HG03159 (cell line): ENCODE results near the gene PIGZ.

Source experiments
- ATAC-seq: cut with Tn5 transposase; IDR thresholded peaks from one replicate; pipeline ENCODE4 v1.9.1; 2021; ENCODE audit warnings: mild to moderate bottlenecking, moderate library complexity; ENCODE audit not compliant: unreplicated experiment

PIGZ gene

DNA sequence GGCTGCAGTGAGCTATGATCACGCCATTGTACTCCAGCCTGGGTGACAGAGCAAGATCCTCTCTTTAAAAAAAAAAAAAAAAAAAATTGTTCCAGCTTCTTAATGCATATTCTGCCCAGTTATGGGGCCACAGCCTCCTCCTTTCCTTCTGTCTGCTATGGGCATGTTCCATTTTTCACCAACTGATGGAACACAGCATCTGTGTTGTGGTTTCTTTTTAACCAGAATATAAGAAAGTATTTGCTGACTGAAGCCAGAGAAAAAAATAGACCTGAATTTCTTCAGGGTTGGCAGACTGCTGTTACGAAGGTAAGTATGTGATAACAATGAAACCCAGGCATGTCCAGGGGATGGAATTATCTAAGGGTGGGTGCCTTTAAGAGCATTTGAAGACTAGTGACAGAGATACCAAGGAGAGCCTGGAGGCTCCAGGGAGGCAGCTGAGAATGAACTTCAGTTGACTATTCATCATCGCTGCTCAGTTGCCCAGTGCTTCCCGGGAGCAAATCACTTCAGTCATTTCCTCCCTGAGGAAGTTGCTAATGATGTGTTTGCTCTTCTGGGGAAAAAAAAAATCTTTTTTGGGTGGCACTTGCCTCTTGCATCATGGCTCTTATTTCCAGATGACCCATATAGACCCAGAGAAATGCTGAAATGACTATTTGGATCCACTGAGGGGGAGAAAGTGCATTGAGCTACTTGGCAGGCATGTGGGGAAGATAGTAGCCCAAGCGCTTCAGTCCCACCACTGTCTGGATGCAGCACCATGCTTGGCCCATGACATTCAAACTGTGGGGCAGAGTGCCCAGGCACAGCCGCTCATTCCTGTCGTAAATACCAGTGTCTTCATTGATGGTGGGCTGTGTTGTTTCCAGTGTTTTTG lies 40.8 kb downstream of the PIGZ start:
- ATAC-seq: no peak

DNA sequence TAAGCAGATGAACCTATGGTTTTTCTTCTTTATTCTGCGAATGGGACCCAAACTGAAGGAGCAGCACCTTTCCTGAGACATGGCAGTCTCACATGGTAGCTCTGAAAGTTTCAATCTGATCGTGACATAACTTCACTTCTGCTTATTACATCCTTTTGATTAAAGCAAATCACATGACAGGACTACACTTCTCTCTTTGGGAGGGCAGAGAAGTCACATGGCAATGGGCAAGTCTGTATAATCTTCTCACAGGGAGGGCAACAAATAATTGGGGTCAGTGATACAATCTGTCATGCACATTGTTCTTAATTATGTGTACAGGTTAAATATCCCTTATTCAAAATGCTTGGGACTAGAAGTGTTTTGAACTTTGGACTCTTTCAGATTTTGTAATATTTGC lies 47.9 kb downstream of the PIGZ start:
- ATAC-seq: no peak

DNA sequence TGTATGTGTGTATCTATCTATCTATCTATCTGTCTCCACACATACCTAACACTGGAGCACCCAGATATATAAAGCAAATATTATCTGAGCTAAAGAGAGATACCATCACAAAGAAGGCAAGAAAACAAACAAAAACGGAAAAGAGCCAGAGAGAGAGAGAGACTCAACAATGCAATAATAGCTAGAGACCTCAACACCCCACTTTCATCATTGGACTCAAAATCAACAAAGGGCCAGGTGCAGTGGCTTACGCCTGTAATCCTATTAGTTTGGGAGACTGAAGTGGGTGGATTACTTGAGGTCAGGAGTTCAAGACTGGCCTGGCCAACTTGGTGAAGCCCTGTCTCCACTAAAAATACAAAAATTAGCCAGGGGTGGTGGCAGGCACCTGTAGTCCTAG lies 49.7 kb downstream of the PIGZ start:
- no peak for ATAC-seq

DNA sequence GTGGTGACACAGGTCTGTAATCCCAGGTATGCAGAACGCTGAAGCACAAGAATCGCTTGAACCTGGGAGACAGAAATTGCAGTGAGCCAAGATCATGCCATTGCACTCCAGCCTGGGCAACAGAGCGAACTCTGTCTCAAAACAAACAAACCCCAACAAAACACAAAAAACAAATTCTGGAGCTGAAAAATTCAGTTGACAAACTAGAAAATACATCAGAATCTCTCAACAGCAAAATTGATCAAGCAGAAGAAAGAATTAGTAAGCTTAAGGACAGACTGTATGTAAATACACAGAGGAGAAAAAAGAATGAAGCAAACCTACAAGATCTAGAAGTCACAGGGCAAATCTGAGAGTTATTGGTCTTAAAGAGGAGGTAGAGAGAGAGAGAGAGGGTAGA lies 51.6 kb downstream of the PIGZ start:
- no peak for ATAC-seq

DNA sequence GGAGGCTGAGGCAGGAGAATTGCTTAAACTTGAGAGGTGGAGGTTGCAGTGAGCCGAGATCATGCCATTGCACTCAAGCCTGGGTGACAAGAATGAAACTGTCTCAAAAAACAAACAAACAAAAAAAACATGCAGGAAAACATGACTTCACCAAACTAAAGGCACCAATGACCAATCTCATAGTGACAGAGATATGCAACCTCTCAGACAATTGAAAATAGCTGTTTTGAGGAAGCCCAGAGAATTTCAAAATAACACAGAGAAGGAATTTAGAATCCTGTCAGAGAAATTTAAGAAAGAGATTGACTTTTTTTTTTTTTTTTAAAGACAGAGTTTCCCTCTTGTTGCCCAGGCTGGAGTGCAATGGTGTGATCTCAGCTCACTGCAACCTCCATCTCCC lies 52.4 kb downstream of the PIGZ start:
- no peak for ATAC-seq

DNA sequence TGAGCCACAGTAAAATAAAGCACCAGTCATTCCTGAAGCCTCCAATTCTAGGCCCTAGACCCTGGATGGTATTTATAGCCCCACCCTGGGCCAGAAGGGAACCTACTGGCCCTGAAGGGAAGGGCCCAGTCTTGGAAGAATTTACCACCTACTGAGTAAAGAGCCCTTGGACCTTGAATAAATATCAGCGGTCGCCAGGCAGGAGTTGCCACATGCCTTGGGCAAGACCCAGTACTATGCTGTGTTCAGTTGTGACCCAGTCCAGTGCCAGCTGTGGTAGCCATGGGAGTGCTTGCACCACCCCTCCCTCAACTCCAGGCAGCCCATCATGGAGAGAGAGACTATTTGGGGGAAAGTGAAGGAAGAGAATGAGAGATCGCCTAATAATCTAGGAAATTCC lies 53.3 kb downstream of the PIGZ start:
- ATAC-seq: no peak

DNA sequence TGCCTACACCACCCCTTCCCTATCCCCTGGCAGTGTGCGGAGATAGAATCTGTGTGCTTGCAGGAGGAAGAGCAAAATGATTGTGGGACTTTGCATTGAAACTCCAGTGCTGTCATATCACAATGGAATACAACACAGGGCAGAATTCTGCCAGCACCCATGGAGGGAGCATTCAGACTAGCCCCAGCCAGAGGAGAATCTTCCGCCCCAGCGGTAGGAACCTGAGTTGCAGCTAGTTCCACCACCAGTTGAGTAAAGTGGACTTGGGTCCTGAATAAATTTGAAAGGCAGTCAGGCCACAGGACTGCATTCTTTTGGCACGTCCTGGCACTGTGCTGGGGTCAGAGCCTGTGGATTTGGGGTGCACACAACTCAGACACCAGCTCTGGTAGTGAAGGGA lies 53.8 kb downstream of the PIGZ start:
- ATAC-seq: no peak

DNA sequence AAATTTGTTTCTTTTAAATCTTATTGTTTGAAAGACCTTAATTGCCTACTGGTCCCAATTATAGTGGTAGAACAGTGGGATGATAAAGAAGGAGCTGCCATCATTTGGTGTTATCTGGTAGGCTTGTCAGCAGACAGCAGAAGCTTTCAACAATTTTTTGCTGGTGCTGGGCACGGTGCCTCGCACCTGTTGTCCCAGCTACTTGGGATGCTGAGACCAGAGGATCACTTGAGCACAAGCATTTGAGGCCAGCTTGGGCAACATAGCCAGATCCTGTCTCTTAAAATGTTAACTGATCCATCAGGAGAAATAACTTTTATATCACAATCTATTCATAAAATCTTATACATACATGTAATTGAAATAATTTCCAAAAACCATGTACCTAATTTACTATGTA lies 64.9 kb downstream of the PIGZ start:
- ATAC-seq: no peak

DNA sequence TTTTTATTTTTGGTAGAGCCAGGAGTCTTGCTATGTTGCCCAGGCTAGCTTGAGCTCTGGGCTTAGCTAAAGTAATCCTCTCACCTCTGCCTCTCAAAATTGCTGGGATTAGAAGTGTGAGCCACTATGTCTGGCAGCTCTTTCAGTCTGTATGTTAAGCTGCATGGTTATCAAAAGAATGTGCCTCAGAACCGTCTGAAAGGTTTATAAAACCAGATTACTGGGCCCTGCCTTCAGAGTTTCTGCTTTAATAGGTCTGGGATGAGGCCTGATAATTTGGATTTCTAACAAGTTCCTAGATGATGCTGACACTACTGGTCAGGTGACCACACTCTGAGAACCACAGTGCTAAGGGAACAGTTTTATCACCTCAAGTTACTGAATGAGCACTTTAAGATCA lies 66.3 kb downstream of the PIGZ start:
- ATAC-seq: no peak

DNA sequence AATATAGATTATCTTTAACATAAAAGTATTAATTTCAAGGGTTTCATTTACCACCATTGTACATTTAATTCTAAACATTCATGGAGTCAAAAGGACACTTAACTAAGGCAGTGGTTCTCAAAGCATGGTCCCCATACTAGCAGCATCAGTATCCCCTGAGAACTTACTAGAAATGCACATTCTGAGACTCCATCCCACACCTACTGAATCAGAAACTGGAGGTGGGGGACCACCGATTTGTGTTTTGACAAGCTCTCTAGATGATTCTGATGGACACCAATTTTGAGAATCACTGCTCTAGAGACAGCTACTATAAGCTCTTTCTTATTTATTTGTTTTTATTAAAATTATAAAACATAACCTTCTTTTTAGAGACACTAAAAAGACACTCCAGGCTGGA lies 66.9 kb downstream of the PIGZ start:
- ATAC-seq: no peak
